GM21528 (cell line): ENCODE data around the gene TRMT10C.
A peak's percentile ranks its signal among the peaks of the same experiment; 100 is the strongest.
"Not testable (repeated sequence)": the region's sequence is repeated elsewhere in the genome, so short reads cannot be mapped to it uniquely, and the experiment has no call there.

Experiments used
- ATAC-seq: cut with Tn5 transposase; IDR thresholded peaks from one replicate; pipeline ENCODE4 v1.9.1; 2021; ENCODE audit warnings: mild to moderate bottlenecking, moderate library complexity; ENCODE audit not compliant: unreplicated experiment, low FRiP score

The TRMT10C gene

GRCh38 chr3:101544161-101544850 lies 17.4 kb upstream of the TRMT10C start:
- no peak for ATAC-seq

- no peak for ATAC-seq
Observed at GRCh38 chr3:101548527-101549105, 13.1 kb upstream of the TRMT10C start.

- ATAC-seq: no peak
Observed at GRCh38 chr3:101549473-101549872, 12.2 kb upstream of the TRMT10C start.

GRCh38 chr3:101551359-101552081 lies 10.1 kb upstream of the TRMT10C start:
- ATAC-seq: not testable (repeated sequence)

GRCh38 chr3:101553381-101553780 lies 8.3 kb upstream of the TRMT10C start:
- ATAC-seq: not testable (repeated sequence)

- no peak for ATAC-seq
Observed at GRCh38 chr3:101556064-101556463, 5.6 kb upstream of the TRMT10C start.

GRCh38 chr3:101567528-101568317 lies 6.1 kb downstream of the TRMT10C start:
- no peak for ATAC-seq

- ATAC-seq: no peak
Observed at GRCh38 chr3:101571028-101571895, 9.6 kb downstream of the TRMT10C start.

GRCh38 chr3:101573449-101574387 lies 12.1 kb downstream of the TRMT10C start, which contains the start of gene PCNP:
TSS of gene PCNP (plus strand) at chr3:101574180. CDS start at chr3:101574216, 36 bp downstream.
- peak; percentile 92 for ATAC-seq

- ATAC-seq: peak; percentile 51
Observed at GRCh38 chr3:101574388-101575112, 12.9 kb downstream of the TRMT10C start.

GRCh38 chr3:101577286-101577685 lies 15.6 kb downstream of the TRMT10C start:
- no peak for ATAC-seq

- no peak for ATAC-seq
Observed at GRCh38 chr3:101588616-101589015, 26.9 kb downstream of the TRMT10C start.

GRCh38 chr3:101591071-101591470 lies 29.4 kb downstream of the TRMT10C start:
- ATAC-seq: no peak

- no peak for ATAC-seq
Observed at GRCh38 chr3:101602731-101603130, 41.1 kb downstream of the TRMT10C start.

- no peak for ATAC-seq
Observed at GRCh38 chr3:101603184-101603583, 41.5 kb downstream of the TRMT10C start.

- ATAC-seq: not testable (repeated sequence)
Observed at GRCh38 chr3:101605398-101605797, 43.7 kb downstream of the TRMT10C start.

- no peak for ATAC-seq
Observed at GRCh38 chr3:101611023-101611422, 49.4 kb downstream of the TRMT10C start.

GRCh38 chr3:101613014-101613413 lies 51.3 kb downstream of the TRMT10C start:
- not testable (repeated sequence) for ATAC-seq
